ENCODE data around the gene ESRRA.
A peak's percentile ranks its signal among the peaks of the same experiment; 100 is the strongest.

Gene ESRRA

DNA sequence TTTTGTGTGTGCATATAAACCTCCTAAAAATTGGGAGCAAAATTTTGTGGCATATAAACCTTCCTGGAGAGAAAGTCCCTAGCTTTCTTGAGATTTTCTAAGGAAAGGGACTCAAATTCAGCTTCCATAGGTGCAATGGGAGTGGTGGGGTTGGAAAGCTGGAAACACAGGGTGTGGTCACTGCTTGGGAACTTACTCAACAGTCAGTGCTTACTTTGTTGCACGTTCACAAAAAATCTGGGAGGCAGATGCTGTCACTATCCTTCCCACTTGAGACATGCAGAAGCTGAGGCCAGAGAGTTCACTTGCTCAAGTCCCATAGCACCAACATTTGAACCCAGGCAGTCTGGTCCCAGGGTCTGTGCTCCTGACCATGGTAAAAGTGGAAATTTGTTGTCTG is 9.1 kb upstream of the ESRRA start:
- no peak overlapping the region for H3K4me3 ChIP-seq (ENCODE audit: low read depth, low read length)
- TF ChIP-seq, protein P1, sequence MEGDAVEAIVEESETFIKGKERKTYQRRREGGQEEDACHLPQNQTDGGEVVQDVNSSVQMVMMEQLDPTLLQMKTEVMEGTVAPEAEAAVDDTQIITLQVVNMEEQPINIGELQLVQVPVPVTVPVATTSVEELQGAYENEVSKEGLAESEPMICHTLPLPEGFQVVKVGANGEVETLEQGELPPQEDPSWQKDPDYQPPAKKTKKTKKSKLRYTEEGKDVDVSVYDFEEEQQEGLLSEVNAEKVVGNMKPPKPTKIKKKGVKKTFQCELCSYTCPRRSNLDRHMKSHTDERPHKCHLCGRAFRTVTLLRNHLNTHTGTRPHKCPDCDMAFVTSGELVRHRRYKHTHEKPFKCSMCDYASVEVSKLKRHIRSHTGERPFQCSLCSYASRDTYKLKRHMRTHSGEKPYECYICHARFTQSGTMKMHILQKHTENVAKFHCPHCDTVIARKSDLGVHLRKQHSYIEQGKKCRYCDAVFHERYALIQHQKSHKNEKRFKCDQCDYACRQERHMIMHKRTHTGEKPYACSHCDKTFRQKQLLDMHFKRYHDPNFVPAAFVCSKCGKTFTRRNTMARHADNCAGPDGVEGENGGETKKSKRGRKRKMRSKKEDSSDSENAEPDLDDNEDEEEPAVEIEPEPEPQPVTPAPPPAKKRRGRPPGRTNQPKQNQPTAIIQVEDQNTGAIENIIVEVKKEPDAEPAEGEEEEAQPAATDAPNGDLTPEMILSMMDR (IDR thresholded peaks at IDR 0.05; ENCODE audit: control insufficient read depth, extremely low read depth, insufficient read depth), result no peak
- no peak for DNase-seq (ENCODE audit: low read depth)

GRCh38 chr11:64296830-64297698 is 8.3 kb upstream of the ESRRA start:
- H3K4me3 ChIP-seq (ENCODE audit: low read depth, low read length), result no peak overlapping the region
- no peak for DNase-seq (ENCODE audit: low read depth)
- TF ChIP-seq, protein P1 (IDR thresholded peaks at IDR 0.05; ENCODE audit: control insufficient read depth, extremely low read depth, insufficient read depth), result no peak

GRCh38 chr11:64297699-64298358 is 7.5 kb upstream of the ESRRA start:
- no peak for DNase-seq (ENCODE audit: low read depth)
- TF ChIP-seq, protein P1 (IDR thresholded peaks at IDR 0.05; ENCODE audit: control insufficient read depth, extremely low read depth, insufficient read depth), result no peak
- H3K4me3 ChIP-seq (ENCODE audit: low read depth, low read length), result no peak overlapping the region

DNA sequence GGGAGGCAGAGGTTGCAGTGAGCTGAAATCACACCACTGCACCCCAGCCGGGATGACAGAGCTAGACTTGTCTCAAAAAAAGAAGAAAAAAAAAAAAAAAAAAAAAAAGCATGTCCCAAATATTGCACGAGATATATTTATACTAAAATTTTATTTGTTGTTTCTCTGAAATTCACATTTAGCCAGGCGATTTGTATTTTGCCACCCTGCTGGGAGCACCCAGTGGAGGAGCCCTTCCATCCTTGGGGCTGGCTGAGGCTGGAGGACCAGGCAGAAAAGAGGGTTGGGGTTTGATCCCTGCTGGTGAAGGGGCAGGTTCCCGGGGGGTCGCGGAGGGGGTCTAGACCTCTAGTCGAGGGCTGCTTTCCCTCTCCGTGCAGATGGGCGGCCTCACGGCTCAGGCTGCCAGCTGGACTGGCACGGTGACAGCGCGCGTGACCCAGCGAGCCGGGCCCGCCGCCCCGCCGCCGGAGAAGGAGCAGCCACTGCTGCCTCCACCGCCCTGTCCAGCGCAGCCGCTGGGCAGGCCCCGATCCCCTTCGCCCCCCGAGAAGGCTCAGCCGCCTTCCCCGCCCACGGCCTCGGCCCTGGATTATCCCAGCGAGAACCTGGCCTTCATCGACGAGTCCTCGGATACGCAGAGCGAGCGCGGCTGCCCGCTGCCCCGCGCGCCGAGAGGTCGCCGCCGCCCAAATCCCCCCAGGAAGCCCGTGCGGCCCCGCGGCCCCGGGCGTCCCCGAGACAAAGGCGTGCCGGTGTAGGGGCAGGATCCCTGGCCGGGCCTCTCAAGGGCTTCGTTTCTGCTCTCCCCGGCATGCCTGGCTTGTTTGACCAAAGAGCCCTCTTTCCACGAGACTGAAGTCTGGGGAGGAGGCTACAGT is 6.1 kb upstream of the ESRRA start:
- H3K4me3 ChIP-seq (ENCODE audit: low read depth, low read length), result no peak overlapping the region
- DNase-seq (ENCODE audit: low read depth), result no peak
- TF ChIP-seq, protein P1 (IDR thresholded peaks at IDR 0.05; ENCODE audit: control insufficient read depth, extremely low read depth, insufficient read depth), result no peak

DNA sequence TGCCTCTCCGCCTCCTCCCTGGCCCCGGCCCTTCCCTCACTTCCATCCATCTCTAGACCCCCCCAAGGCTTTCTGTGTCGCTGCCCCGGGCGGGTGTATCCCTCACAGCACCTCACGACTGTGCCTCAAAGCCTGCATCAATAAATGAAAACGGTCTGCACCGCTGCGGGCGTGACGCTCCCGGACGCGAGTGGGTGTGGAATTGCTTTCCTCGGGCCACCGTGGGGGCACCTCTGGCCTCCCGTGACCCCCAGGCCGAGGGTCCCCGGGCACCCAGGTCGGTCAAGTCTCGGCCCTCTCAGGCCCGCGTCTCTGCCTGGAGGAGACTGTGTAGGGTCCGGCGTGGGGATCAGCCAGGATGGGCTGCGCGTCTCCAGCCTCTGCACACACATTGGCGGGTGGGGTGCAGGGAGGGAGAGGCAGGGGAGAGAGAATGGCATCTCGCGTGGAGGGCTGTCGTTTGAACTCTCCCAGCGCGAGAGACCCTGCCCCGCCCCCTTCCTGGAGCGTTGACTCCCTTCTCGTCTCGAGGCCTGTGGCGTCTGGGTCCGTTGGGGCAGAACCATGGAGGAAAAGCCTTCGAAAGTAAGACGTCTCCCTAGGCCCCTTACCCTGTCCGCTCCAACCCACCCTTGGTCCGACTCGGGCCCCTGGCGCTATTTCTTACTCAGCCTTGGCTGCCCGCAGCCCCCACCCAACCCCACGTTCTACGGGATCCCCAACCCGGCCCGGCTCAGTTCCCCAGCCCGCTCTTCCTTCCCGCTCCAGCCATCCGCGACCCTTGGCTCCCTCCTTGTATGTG is 5.3 kb upstream of the ESRRA start, which contains the start of gene CATSPERZ:
Gene CATSPERZ (plus strand): TSS at position 512 of the 802 bp plus-strand sequence. CDS start 53 bp downstream, at position 565.
- peak within 1 kb of the TSS; percentile 25 for H3K4me3 ChIP-seq (ENCODE audit: low read depth, low read length)
- DNase-seq (ENCODE audit: low read depth), result no peak
- TF ChIP-seq, protein P1 (IDR thresholded peaks at IDR 0.05; ENCODE audit: control insufficient read depth, extremely low read depth, insufficient read depth), result no peak

Data from LNCaP clone FGC (cell line).